Spleen (tissue), 7 donors: ENCODE results near the gene TSPAN1.

Experiments used
- POLR2A ChIP-seq, 3 donors: fragments of 450-650 bp; IDR thresholded peaks; one replicate each; pipeline ENCODE4 v1.5.1; 2017; ENCODE audit warnings: antibody characterized with exemption in 3 of 3, mild to moderate bottlenecking in 1 of 3
- TF ChIP-seq, protein P1 (sequence below), 11 experiments: fragments of 200-600 bp in 7 of 11; fragments of 450-650 bp in 4 of 11; sonication (generic) in 4 of 11; IDR thresholded peaks in 8 of 11; conservative IDR thresholded peaks in 3 of 11; 1 replicate in 7 of 11; 2 replicates in 4 of 11; pipeline versions ENCODE4 v1.4.0 to v1.8.0; 2016 to 2021; ENCODE audit warnings: antibody characterized with exemption in 11 of 11, inconsistent platforms in 4 of 11, mild to moderate bottlenecking in 1 of 11
- donor health status: DM: no; HTN: no; CAD: no; lungs with moderate emphysema.
- donor health status: DM: no; HTN: no; CAD: no.
- donor health status: DM: no; HTN: no; CAD: no.

DNA sequence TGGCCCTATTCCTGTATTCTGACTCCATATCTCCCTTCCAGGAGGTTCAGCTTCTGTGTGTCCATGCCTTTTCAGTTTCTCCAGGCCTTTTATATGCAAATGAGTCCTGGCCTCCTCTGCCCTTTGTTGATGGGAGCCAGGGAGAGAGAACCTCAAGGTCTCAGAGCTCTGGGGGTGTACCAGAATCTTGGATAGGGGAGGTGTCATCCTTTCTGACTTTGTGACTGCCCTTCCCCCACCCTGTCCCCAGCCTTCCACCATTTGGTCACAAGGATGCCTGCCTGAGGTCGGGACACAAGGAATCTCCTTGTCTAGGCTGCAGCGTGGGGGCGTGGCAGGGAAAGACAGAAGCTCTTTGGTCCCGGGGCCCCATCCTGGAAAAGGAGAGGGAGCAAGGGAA is 46.9 kb downstream of the TSPAN1 start:
- TF ChIP-seq, protein P1, sequence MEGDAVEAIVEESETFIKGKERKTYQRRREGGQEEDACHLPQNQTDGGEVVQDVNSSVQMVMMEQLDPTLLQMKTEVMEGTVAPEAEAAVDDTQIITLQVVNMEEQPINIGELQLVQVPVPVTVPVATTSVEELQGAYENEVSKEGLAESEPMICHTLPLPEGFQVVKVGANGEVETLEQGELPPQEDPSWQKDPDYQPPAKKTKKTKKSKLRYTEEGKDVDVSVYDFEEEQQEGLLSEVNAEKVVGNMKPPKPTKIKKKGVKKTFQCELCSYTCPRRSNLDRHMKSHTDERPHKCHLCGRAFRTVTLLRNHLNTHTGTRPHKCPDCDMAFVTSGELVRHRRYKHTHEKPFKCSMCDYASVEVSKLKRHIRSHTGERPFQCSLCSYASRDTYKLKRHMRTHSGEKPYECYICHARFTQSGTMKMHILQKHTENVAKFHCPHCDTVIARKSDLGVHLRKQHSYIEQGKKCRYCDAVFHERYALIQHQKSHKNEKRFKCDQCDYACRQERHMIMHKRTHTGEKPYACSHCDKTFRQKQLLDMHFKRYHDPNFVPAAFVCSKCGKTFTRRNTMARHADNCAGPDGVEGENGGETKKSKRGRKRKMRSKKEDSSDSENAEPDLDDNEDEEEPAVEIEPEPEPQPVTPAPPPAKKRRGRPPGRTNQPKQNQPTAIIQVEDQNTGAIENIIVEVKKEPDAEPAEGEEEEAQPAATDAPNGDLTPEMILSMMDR (IDR thresholded peaks at IDR 0.05 in 8 of 11, conservative IDR thresholded peaks at IDR 0.05 in 3 of 11) = no peak
- no peak for TF ChIP-seq POLR2A (IDR thresholded peaks at IDR 0.05)
